Gastroesophageal sphincter (tissue), 4 donors: ENCODE measurements around the gene PCDHA5. TPM values are rescaled to one million over a fixed set of nuclear protein-coding genes. Genes with fewer than 3 reads are reported as not detected.
"Not testable (repeated sequence)": the region's sequence is repeated elsewhere in the genome, so short reads cannot be mapped to it uniquely, and the experiment has no call there.

Source experiments
- ATAC-seq: fragments of 150-250 bp; one replicate; pipeline ENCODE4 v1.9.1; 2016; ENCODE audit warnings: mild to moderate bottlenecking, moderate library complexity
- H3K27ac ChIP-seq, 4 donors: fragments of 200-600 bp; sonication (generic) in 3 of 4; 1 replicate in 3 of 4; 2 replicates in 1 of 4; pipeline ENCODE4 v1.5.1; 2016 to 2019
- H3K27me3 ChIP-seq: fragments of 200-600 bp; sonication (generic); one replicate; pipeline ENCODE4 v1.5.1; 2019
- H3K36me3 ChIP-seq, 2 donors: fragments of 200-600 bp; sonication (generic); one replicate each; pipeline ENCODE4 v1.5.1; 2019; ENCODE audit warnings: control low read depth in 1 of 2
- H3K4me1 ChIP-seq, 3 donors: fragments of 200-600 bp; sonication (generic); 1 replicate in 2 of 3; 2 replicates in 1 of 3; pipeline ENCODE4 v1.5.1; 2016 to 2019; ENCODE audit warnings: control low read depth in 2 of 3
- H3K4me3 ChIP-seq, 2 donors: fragments of 200-600 bp; sonication (generic); one replicate each; pipeline ENCODE4 v1.5.1; 2019; ENCODE audit warnings: mild to moderate bottlenecking in 1 of 2, moderate library complexity in 1 of 2
- H3K9me3 ChIP-seq, 3 donors: fragments of 200-600 bp; sonication (generic); one replicate each; pipeline ENCODE4 v1.5.1; 2017 to 2019; ENCODE audit warnings: control low read depth in 2 of 3
- EP300 ChIP-seq: sonication (generic); formaldehyde crosslinking; IDR thresholded peaks from one replicate; pipeline ENCODE4 v1.6.1; 2017; ENCODE audit warnings: antibody characterized with exemption, mild to moderate bottlenecking
- POLR2A ChIP-seq, 2 donors: fragments of 450-650 bp; IDR thresholded peaks; one replicate each; pipeline ENCODE4 v1.6.1; 2017; ENCODE audit warnings: antibody characterized with exemption in 2 of 2, mild to moderate bottlenecking in 2 of 2, moderate library complexity in 1 of 2
- POLR2AphosphoS5 ChIP-seq: sonication (generic); formaldehyde crosslinking; IDR thresholded peaks from one replicate; pipeline ENCODE4 v1.6.1; 2017; ENCODE audit warnings: antibody characterized with exemption
- WGBS, 2 donors: methylation state at CpG; one replicate each; pipeline ENCODE4 v1.1.5; 2018; ENCODE audit warnings: low coverage in 1 of 2; 5-methylcytosine and 5-hydroxymethylcytosine counted together
- total RNA-seq, 4 donors: library from RNA; depleted of rRNA; stranded (reverse); fragments of >200 nt; gene quantifications; one replicate each; pipeline ENCODE4 v1.1.0, GENCODE V29; 2016
- TF ChIP-seq, protein P1 (sequence below), 4 experiments: fragments of 200-600 bp in 2 of 4; fragments of 450-650 bp in 2 of 4; sonication (generic) in 1 of 4; IDR thresholded peaks; one replicate each; pipeline ENCODE4 v1.5.1; 2017 to 2019; ENCODE audit warnings: antibody characterized with exemption in 4 of 4, mild to moderate bottlenecking in 2 of 4, moderate library complexity in 2 of 4

PCDHA5 gene
- total RNA-seq, 4 donors from 2014 or later = 0.27 to 0.31 (median 0.27) TPM; not detected in 1

DNA sequence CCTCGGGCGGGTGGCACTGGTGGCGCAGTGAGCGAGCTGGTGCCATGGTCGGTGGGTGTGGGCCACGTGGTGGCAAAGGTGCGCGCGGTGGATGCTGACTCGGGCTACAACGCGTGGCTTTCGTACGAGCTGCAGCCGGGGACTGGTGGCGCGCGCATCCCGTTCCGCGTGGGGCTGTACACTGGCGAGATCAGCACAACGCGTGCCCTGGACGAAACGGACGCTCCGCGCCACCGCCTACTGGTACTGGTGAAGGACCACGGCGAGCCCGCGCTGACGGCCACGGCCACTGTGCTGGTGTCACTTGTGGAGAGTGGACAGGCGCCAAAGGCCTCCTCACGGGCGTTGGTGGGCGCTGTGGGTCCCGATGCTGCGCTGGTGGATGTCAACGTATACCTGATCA is 12.5 kb upstream of the PCDHA5 start:
- no peak overlapping the region for H3K4me3 ChIP-seq
- H3K36me3 ChIP-seq = no peaks in the 10 kb centered on the region
- ATAC-seq = no peak
- TF ChIP-seq POLR2AphosphoS5 = no peak
- TF ChIP-seq EP300 = no peak
- no peak for TF ChIP-seq POLR2A (IDR thresholded peaks at IDR 0.05)
- TF ChIP-seq, protein P1, sequence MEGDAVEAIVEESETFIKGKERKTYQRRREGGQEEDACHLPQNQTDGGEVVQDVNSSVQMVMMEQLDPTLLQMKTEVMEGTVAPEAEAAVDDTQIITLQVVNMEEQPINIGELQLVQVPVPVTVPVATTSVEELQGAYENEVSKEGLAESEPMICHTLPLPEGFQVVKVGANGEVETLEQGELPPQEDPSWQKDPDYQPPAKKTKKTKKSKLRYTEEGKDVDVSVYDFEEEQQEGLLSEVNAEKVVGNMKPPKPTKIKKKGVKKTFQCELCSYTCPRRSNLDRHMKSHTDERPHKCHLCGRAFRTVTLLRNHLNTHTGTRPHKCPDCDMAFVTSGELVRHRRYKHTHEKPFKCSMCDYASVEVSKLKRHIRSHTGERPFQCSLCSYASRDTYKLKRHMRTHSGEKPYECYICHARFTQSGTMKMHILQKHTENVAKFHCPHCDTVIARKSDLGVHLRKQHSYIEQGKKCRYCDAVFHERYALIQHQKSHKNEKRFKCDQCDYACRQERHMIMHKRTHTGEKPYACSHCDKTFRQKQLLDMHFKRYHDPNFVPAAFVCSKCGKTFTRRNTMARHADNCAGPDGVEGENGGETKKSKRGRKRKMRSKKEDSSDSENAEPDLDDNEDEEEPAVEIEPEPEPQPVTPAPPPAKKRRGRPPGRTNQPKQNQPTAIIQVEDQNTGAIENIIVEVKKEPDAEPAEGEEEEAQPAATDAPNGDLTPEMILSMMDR (IDR thresholded peaks at IDR 0.05) = no peak
- H3K4me1 ChIP-seq = no peaks in the 10 kb centered on the region
- peaks cover 46% of the 10 kb centered on the region for H3K27me3 ChIP-seq
- H3K9me3 ChIP-seq = peaks cover 0 to 58% (median 0%) of the 10 kb centered on the region in 3 donors
- 78% methylated on average over 12 of the region's 43 CpGs; no CpG with 5 or more reads in 1 of the 2 donors for WGBS, 2 donors
- H3K27ac ChIP-seq = no peak overlapping the region

DNA sequence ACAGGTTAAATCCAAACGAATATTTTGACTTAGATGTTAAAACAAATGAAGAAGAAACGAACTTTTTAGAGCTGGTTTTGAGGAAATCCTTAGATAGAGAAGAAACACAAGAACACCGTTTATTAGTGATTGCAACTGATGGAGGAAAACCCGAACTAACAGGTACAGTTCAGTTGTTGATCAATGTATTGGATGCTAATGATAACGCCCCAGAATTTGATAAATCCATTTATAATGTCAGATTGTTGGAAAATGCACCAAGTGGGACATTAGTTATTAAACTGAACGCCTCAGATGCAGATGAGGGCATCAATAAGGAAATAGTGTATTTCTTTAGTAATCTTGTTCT is 842 bp downstream of the PCDHA5 start:
- H3K27me3 ChIP-seq = peaks cover 43% of the 10 kb centered on the region
- 21 to 25% methylated on average over 6 of the region's 6 CpGs for WGBS, 2 donors
- no peak for TF ChIP-seq POLR2A (IDR thresholded peaks at IDR 0.05)
- TF ChIP-seq POLR2AphosphoS5 = no peak
- TF ChIP-seq, protein P1 (IDR thresholded peaks at IDR 0.05) = no peak
- TF ChIP-seq EP300 = no peak

GRCh38 chr5:140822969-140823368 is 1.6 kb downstream of the PCDHA5 start:
- not testable (repeated sequence) for ATAC-seq, H3K27ac ChIP-seq, H3K4me1 ChIP-seq, H3K36me3 ChIP-seq, H3K4me3 ChIP-seq
- no CpG with 5 or more reads among the region's 48 CpGs for WGBS, 2 donors
- H3K27me3 ChIP-seq = peaks cover 50% of the 10 kb centered on the region
- peaks cover 0 to 32% (median 0%) of the 10 kb centered on the region in 3 donors for H3K9me3 ChIP-seq

More for the DNA sequence above, 842 bp downstream of the PCDHA5 start:
- Histone ChIP-seq H3K4me1 (no peaks in the 10 kb centered on the region), H3K27ac (no peak overlapping the region), H3K4me3 (no peak overlapping the region), H3K36me3 (no peaks in the 10 kb centered on the region), H3K9me3 (peaks cover 0 to 25% (median 0%) of the 10 kb centered on the region in 3 donors)
- ATAC-seq = no peak

- no peak overlapping the region for H3K4me3 ChIP-seq
- ATAC-seq = no peak
- H3K36me3 ChIP-seq = no peaks in the 10 kb centered on the region
- peaks cover 0 to 37% (median 0%) of the 10 kb centered on the region in 3 donors for H3K9me3 ChIP-seq
- no peaks in the 10 kb centered on the region for H3K4me1 ChIP-seq
- TF ChIP-seq POLR2A (IDR thresholded peaks at IDR 0.05) (no peak), POLR2AphosphoS5 (no peak), EP300 (no peak)
- TF ChIP-seq, protein P1 (IDR thresholded peaks at IDR 0.05) = no peak
- no peak overlapping the region for H3K27ac ChIP-seq
- H3K27me3 ChIP-seq = peaks cover 55% of the 10 kb centered on the region
- WGBS, 2 donors = no CpG with 5 or more reads among the region's 38 CpGs
These were observed 2.1 kb downstream of the PCDHA5 start for GRCh38 chr5:140823475-140823874.

- H3K9me3 ChIP-seq = peaks cover 0 to 55% (median 0%) of the 10 kb centered on the region in 3 donors
These were observed 6.4 kb downstream of the PCDHA5 start, which contains the start of gene PCDHA6 for GRCh38 chr5:140827704-140828361. Gene PCDHA6 (plus strand): TSS chr5:140827960. CDS start chr5:140828092, 132 bp downstream.

More at GRCh38 chr5:140827704-140828361, 6.4 kb downstream of the PCDHA5 start, which contains the start of gene PCDHA6:
- TF ChIP-seq EP300 (no peak), POLR2AphosphoS5 (no peak), POLR2A (IDR thresholded peaks at IDR 0.05) (no peak)
- TF ChIP-seq, protein P1 (IDR thresholded peaks at IDR 0.05) = no peak
- H3K4me1 ChIP-seq = no peaks in the 10 kb centered on the region
- H3K27ac ChIP-seq = no peak within 1 kb of the TSS
- H3K27me3 ChIP-seq = peaks cover 78% of the 10 kb centered on the region
- 10 to 17% methylated on average over 11 to 12 of the region's 27 CpGs for WGBS, 2 donors
- no peaks in the 10 kb centered on the region for H3K36me3 ChIP-seq
- no peak for ATAC-seq
- no peak within 1 kb of the TSS for H3K4me3 ChIP-seq
